ENCODE data around the gene FANCI. TPM values are rescaled to one million over a fixed set of nuclear protein-coding genes. Genes with fewer than 3 reads are reported as not detected.

FANCI gene
- total RNA-seq, 2 experiments from 2014 or later: 208 to 213 TPM

- intact Hi-C loops (cut with micrococcal nuclease): no loop called here
- no peak for DNase-seq
- H3K27me3 Mint-ChIP-seq: no peaks in the 10 kb centered on the region
- H3K4me1 Mint-ChIP-seq (ENCODE audit: low read depth): peaks cover 30% of the 10 kb centered on the region
- ChIA-PET POLR2A (no interaction called here), CTCF (interaction anchor here (3.3 kb wide), 1 partner anchor 119 kb away, joined by 15 read pairs; no protein-coding TSS in a partner anchor)
- no peak overlapping the region for H3K27ac Mint-ChIP-seq
- H3K9me3 Mint-ChIP-seq: no peaks in the 10 kb centered on the region
- peaks cover 71% of the 10 kb centered on the region for H3K36me3 Mint-ChIP-seq
- H3K4me3 Mint-ChIP-seq: no peak overlapping the region
These were observed 82.5 kb downstream of the FANCI start for GRCh38 chr15:89326316-89326715.

- ChIA-PET CTCF (interaction anchor here (0.6 to 3.3 kb wide), 2 partner anchors 17 to 120 kb away, joined by 4 to 15 read pairs; no protein-coding TSS in a partner anchor), POLR2A (no interaction called here)
- no peak overlapping the region for H3K27ac Mint-ChIP-seq
- peaks cover 38% of the 10 kb centered on the region for H3K4me1 Mint-ChIP-seq (ENCODE audit: low read depth)
- DNase-seq: no peak
- H3K27me3 Mint-ChIP-seq: no peaks in the 10 kb centered on the region
- H3K4me3 Mint-ChIP-seq: no peak overlapping the region
- no peaks in the 10 kb centered on the region for H3K9me3 Mint-ChIP-seq
- H3K36me3 Mint-ChIP-seq: peaks cover 73% of the 10 kb centered on the region
- intact Hi-C loops (cut with micrococcal nuclease): no loop called here
These were observed 83.3 kb downstream of the FANCI start for GRCh38 chr15:89327113-89327512.

- Mint-ChIP-seq H3K36me3 (peaks cover 72% of the 10 kb centered on the region), H3K4me3 (no peak overlapping the region), H3K27me3 (no peaks in the 10 kb centered on the region), H3K4me1 (ENCODE audit: low read depth) (peaks cover 45% of the 10 kb centered on the region), H3K9me3 (no peaks in the 10 kb centered on the region), H3K27ac (peak overlapping the region; percentile 64)
- no peak for DNase-seq
- CTCF ChIA-PET: interaction anchor here (1.6 to 3.3 kb wide), 3 partner anchors 12 to 122 kb away, joined by 5 to 15 read pairs (median 10); no protein-coding TSS in a partner anchor
- POLR2A ChIA-PET: interaction anchor here (0.9 kb wide), 1 partner anchor 16 kb away, joined by 5 read pairs; no protein-coding TSS in a partner anchor
- intact Hi-C loops (cut with micrococcal nuclease): no loop called here
These were observed 84.8 kb downstream of the FANCI start for GRCh38 chr15:89328398-89329254.

GRCh38 chr15:89329329-89330084, 85.7 kb downstream of the FANCI start:
- Mint-ChIP-seq H3K27ac (peak overlapping the region; percentile 64), H3K9me3 (no peaks in the 10 kb centered on the region), H3K4me3 (no peak overlapping the region), H3K4me1 (ENCODE audit: low read depth) (peaks cover 48% of the 10 kb centered on the region), H3K27me3 (no peaks in the 10 kb centered on the region), H3K36me3 (peaks cover 71% of the 10 kb centered on the region)
- intact Hi-C loops (cut with micrococcal nuclease): loop anchor here (10.0 kb wide), 2 partner anchors 415 to 705 kb away; partner anchors contain the start of genes AEN and MFGE8
- DNase-seq: peak; percentile 59
- POLR2A ChIA-PET: interaction anchor here (0.9 to 1.2 kb wide), 3 partner anchors 13 to 125 kb away, joined by 3 read pairs; no protein-coding TSS in a partner anchor
- CTCF ChIA-PET: interaction anchor here (1.0 to 2.6 kb wide), 4 partner anchors 13 to 425 kb away, joined by 3 to 12 read pairs (median 8); no protein-coding TSS in a partner anchor

GRCh38 chr15:89330119-89330518, 86.3 kb downstream of the FANCI start:
- ChIA-PET POLR2A (interaction anchor here (0.9 to 1.2 kb wide), 3 partner anchors 13 to 126 kb away, joined by 3 read pairs; no protein-coding TSS in a partner anchor), CTCF (interaction anchor here (1.0 to 2.6 kb wide), 4 partner anchors 13 to 425 kb away, joined by 3 to 12 read pairs (median 8); no protein-coding TSS in a partner anchor)
- H3K27me3 Mint-ChIP-seq: peaks cover 4% of the 10 kb centered on the region
- intact Hi-C loops (cut with micrococcal nuclease): loop anchor here (10.0 kb wide), 2 partner anchors 415 to 705 kb away; partner anchors contain the start of genes AEN and MFGE8
- no peak for DNase-seq
- H3K4me3 Mint-ChIP-seq: no peak overlapping the region
- peak overlapping the region; percentile 64 for H3K27ac Mint-ChIP-seq
- H3K9me3 Mint-ChIP-seq: peaks cover 4% of the 10 kb centered on the region
- peaks cover 70% of the 10 kb centered on the region for H3K36me3 Mint-ChIP-seq
- peaks cover 52% of the 10 kb centered on the region for H3K4me1 Mint-ChIP-seq (ENCODE audit: low read depth)

- Mint-ChIP-seq H3K4me3 (peak overlapping the region; percentile 9), H3K36me3 (peaks cover 67% of the 10 kb centered on the region), H3K4me1 (ENCODE audit: low read depth) (peaks cover 58% of the 10 kb centered on the region), H3K27me3 (peaks cover 4% of the 10 kb centered on the region), H3K9me3 (peaks cover 4% of the 10 kb centered on the region), H3K27ac (peak overlapping the region; percentile 64)
- intact Hi-C loops (cut with micrococcal nuclease): loop anchor here (10.0 kb wide), 2 partner anchors 416 to 706 kb away; partner anchors contain the start of genes AEN and MFGE8
- ChIA-PET POLR2A (no interaction called here), CTCF (interaction anchor here (0.9 to 2.6 kb wide), 4 partner anchors 14 to 124 kb away, joined by 3 to 12 read pairs (median 8); no protein-coding TSS in a partner anchor)
- no peak for DNase-seq
These were observed 87.3 kb downstream of the FANCI start for GRCh38 chr15:89330881-89331595.

GRCh38 chr15:89332446-89332845, 88.7 kb downstream of the FANCI start:
- H3K36me3 Mint-ChIP-seq: peaks cover 54% of the 10 kb centered on the region
- CTCF ChIA-PET: interaction anchor here (0.9 to 1.1 kb wide), 4 partner anchors 8 to 126 kb away, joined by 3 read pairs; no protein-coding TSS in a partner anchor
- peaks cover 4% of the 10 kb centered on the region for H3K9me3 Mint-ChIP-seq
- intact Hi-C loops (cut with micrococcal nuclease): loop anchor here (10.0 kb wide), 2 partner anchors 418 to 708 kb away; partner anchors contain the start of genes AEN and MFGE8
- H3K27ac Mint-ChIP-seq: no peak overlapping the region
- H3K4me3 Mint-ChIP-seq: peak overlapping the region; percentile 49
- DNase-seq: peak; percentile 28
- peaks cover 4% of the 10 kb centered on the region for H3K27me3 Mint-ChIP-seq
- H3K4me1 Mint-ChIP-seq (ENCODE audit: low read depth): peaks cover 58% of the 10 kb centered on the region
- POLR2A ChIA-PET: interaction anchor here (0.9 kb wide), 1 partner anchor 89 kb away, joined by 3 read pairs; the partner anchor contains the start of gene FANCI

GRCh38 chr15:89333011-89333860, 89.5 kb downstream of the FANCI start:
- peaks cover 49% of the 10 kb centered on the region for H3K36me3 Mint-ChIP-seq
- POLR2A ChIA-PET: interaction anchor here (0.9 kb wide), 1 partner anchor 89 kb away, joined by 3 read pairs; the partner anchor contains the start of gene FANCI
- no peak for DNase-seq
- intact Hi-C loops (cut with micrococcal nuclease): loop anchor here (10.0 kb wide), 2 partner anchors 418 to 708 kb away; partner anchors contain the start of genes AEN and MFGE8
- CTCF ChIA-PET: interaction anchor here (0.7 to 6.6 kb wide), 7 partner anchors 9 to 127 kb away, joined by 3 to 58 read pairs (median 3); no protein-coding TSS in a partner anchor
- peaks cover 4% of the 10 kb centered on the region for H3K9me3 Mint-ChIP-seq
- H3K4me3 Mint-ChIP-seq: peak overlapping the region; percentile 81
- peak overlapping the region; percentile 54 for H3K27ac Mint-ChIP-seq
- H3K4me1 Mint-ChIP-seq (ENCODE audit: low read depth): peaks cover 59% of the 10 kb centered on the region
- peaks cover 4% of the 10 kb centered on the region for H3K27me3 Mint-ChIP-seq

GRCh38 chr15:89333959-89334509, 90.3 kb downstream of the FANCI start:
- Mint-ChIP-seq H3K36me3 (peaks cover 44% of the 10 kb centered on the region), H3K27me3 (peaks cover 4% of the 10 kb centered on the region), H3K4me3 (peak overlapping the region; percentile 81), H3K4me1 (ENCODE audit: low read depth) (peaks cover 56% of the 10 kb centered on the region), H3K27ac (peak overlapping the region; percentile 54), H3K9me3 (peaks cover 4% of the 10 kb centered on the region)
- no peak for DNase-seq
- ChIA-PET POLR2A (interaction anchor here (1.0 kb wide), 1 partner anchor 241 kb away, joined by 4 read pairs; the partner anchor contains the start of gene TICRR), CTCF (interaction anchor here (1.4 to 6.6 kb wide), 3 partner anchors 25 to 127 kb away, joined by 4 to 58 read pairs (median 19); no protein-coding TSS in a partner anchor)
- intact Hi-C loops (cut with micrococcal nuclease): loop anchor here (1.0 to 10.0 kb wide), 6 partner anchors 91 to 709 kb away; partner anchors contain the start of genes AEN, FANCI, MFGE8 and TICRR
